Upper lobe of left lung (tissue), 6 donors: ENCODE measurements around the gene JPH4. TPM values are rescaled to one million over a fixed set of nuclear protein-coding genes. Genes with fewer than 3 reads are reported as not detected.

Experiments used
- ATAC-seq, 2 donors: fragments of 200-7000 bp; cut with Tn5 transposase; one replicate each; pipeline ENCODE4 v1.9.1; 2022; ENCODE audit warnings: mild to moderate bottlenecking in 2 of 2, moderate library complexity in 2 of 2; ENCODE audit not compliant: low FRiP score in 2 of 2
- DNase-seq, 2 donors: peaks; one replicate each; pipeline ENCODE4 v3.0.0-alpha.2; 2019 to 2020
- H3K27ac ChIP-seq, 4 donors: fragments of 200-600 bp; sonication (generic); one replicate each; pipeline ENCODE4 v1.5.1; 2016 to 2019
- H3K27me3 ChIP-seq, 4 donors: fragments of 200-600 bp; sonication (generic); one replicate each; pipeline ENCODE4 v1.5.1; 2017 to 2019
- H3K36me3 ChIP-seq, 4 donors: fragments of 200-600 bp; sonication (generic); one replicate each; pipeline ENCODE4 v1.5.1; 2016 to 2019
- H3K4me1 ChIP-seq, 4 donors: fragments of 200-600 bp; sonication (generic); one replicate each; pipeline ENCODE4 v1.5.1; 2018 to 2019
- H3K4me3 ChIP-seq, 4 donors: fragments of 200-600 bp; sonication (generic); one replicate each; pipeline ENCODE4 v1.5.1; 2017 to 2019; ENCODE audit warnings: mild to moderate bottlenecking in 2 of 4, moderate library complexity in 1 of 4
- H3K9me3 ChIP-seq, 4 donors: fragments of 200-600 bp; sonication (generic); one replicate each; pipeline ENCODE4 v1.5.1; 2018 to 2019
- EP300 ChIP-seq, 4 donors: sonication (generic); formaldehyde crosslinking; IDR thresholded peaks; one replicate each; pipeline ENCODE4 v1.5.1; 2017; ENCODE audit warnings: antibody characterized with exemption in 4 of 4, control low read depth in 2 of 4
- POLR2A ChIP-seq, 4 donors: fragments of 450-650 bp; IDR thresholded peaks; one replicate each; pipeline ENCODE4 v1.5.1; 2016 to 2017; ENCODE audit warnings: antibody characterized with exemption in 4 of 4, mild to moderate bottlenecking in 2 of 4
- POLR2AphosphoS5 ChIP-seq, 2 donors: sonication (generic); formaldehyde crosslinking; IDR thresholded peaks; one replicate each; pipeline ENCODE4 v1.5.1; 2017; ENCODE audit warnings: antibody characterized with exemption in 2 of 2
- WGBS, 2 donors: methylation state at CpG; one replicate each; pipeline ENCODE4 v1.1.5; 2017 to 2018; 5-methylcytosine and 5-hydroxymethylcytosine counted together
- total RNA-seq, 6 donors: library from RNA; depleted of rRNA in 4 of 6; stranded (reverse); fragments of >200 nt in 4 of 6; gene quantifications; one replicate each; pipeline versions ENCODE4 v1.1.0 to v1.2.1, GENCODE V29; 2016 to 2021
- TF ChIP-seq, protein P1 (sequence below), 6 experiments: fragments of 450-650 bp in 4 of 6; fragments of 200-600 bp in 2 of 6; sonication (generic) in 2 of 6; IDR thresholded peaks; one replicate each; pipeline ENCODE4 v1.5.1; 2016 to 2019; ENCODE audit warnings: antibody characterized with exemption in 6 of 6
- donor health status: DM: no; HTN: no; CAD: no; lungs with moderate emphysema.
- donor health status: DM: no; HTN: yes; CAD: no; lungs with severe emphysema.

The JPH4 gene
- total RNA-seq, 6 donors from 2014 or later = 0.69 to 6.5 (median 2.5) TPM

- H3K4me1 ChIP-seq = peaks cover 9 to 21% (median 14%) of the 10 kb centered on the region in 4 donors
- no peaks in the 10 kb centered on the region for H3K36me3 ChIP-seq
- H3K27me3 ChIP-seq = no peaks in the 10 kb centered on the region
- H3K27ac ChIP-seq = no peak overlapping the region
- TF ChIP-seq POLR2AphosphoS5 (IDR thresholded peaks at IDR 0.05) (no peak), EP300 (IDR thresholded peaks at IDR 0.05) (no peak), POLR2A (IDR thresholded peaks at IDR 0.05) (no peak)
- TF ChIP-seq, protein P1, sequence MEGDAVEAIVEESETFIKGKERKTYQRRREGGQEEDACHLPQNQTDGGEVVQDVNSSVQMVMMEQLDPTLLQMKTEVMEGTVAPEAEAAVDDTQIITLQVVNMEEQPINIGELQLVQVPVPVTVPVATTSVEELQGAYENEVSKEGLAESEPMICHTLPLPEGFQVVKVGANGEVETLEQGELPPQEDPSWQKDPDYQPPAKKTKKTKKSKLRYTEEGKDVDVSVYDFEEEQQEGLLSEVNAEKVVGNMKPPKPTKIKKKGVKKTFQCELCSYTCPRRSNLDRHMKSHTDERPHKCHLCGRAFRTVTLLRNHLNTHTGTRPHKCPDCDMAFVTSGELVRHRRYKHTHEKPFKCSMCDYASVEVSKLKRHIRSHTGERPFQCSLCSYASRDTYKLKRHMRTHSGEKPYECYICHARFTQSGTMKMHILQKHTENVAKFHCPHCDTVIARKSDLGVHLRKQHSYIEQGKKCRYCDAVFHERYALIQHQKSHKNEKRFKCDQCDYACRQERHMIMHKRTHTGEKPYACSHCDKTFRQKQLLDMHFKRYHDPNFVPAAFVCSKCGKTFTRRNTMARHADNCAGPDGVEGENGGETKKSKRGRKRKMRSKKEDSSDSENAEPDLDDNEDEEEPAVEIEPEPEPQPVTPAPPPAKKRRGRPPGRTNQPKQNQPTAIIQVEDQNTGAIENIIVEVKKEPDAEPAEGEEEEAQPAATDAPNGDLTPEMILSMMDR (IDR thresholded peaks at IDR 0.05) = no peak
- ATAC-seq = no peak
- H3K9me3 ChIP-seq = no peaks in the 10 kb centered on the region
- 71 to 76% methylated on average over 2 of the region's 2 CpGs for WGBS, 2 donors
- no peak for DNase-seq
- H3K4me3 ChIP-seq = no peak overlapping the region
These were observed 30.7 kb downstream of the JPH4 start for GRCh38 chr14:23547924-23548323.

DNA sequence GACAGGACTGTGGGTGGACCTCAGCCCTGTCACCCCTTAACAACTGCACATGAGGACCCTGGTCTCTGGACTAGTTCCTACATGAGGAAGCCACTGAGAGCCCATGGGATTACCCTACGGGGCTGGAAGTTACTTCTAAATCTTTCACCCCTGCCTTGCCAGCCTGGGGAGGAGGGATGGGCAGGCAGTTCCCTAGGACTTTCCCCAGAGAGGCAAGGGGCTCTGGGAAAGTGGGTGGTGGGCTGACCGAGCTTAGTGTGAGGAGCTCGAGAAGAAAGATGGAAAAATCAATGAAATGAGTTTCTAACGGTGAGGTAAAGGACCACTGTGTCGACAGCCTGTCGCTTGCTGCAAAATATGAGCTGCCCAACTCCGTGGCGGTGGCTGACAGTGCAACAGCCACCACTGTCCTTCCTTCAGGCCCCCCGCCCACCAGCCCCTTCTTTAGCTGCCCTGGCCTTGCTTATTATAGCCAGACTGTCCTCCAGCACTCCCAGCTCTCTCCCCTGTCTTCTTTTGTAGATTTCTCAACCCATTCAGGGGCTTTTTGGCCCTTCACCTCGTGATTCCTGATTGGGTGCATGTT is 32.0 kb downstream of the JPH4 start:
- Histone ChIP-seq H3K27me3 (no peaks in the 10 kb centered on the region), H3K36me3 (no peaks in the 10 kb centered on the region), H3K4me3 (no peak overlapping the region), H3K27ac (no peak overlapping the region), H3K4me1 (peaks cover 6 to 16% (median 11%) of the 10 kb centered on the region in 4 donors), H3K9me3 (no peaks in the 10 kb centered on the region)
- ATAC-seq (no peak), DNase-seq (no peak)
- WGBS, 2 donors = 79 to 84% methylated on average over 10 of the region's 10 CpGs
- no peak for TF ChIP-seq POLR2AphosphoS5 (IDR thresholded peaks at IDR 0.05)
- TF ChIP-seq, protein P1 (IDR thresholded peaks at IDR 0.05) = no peak
- no peak for TF ChIP-seq EP300 (IDR thresholded peaks at IDR 0.05)
- TF ChIP-seq POLR2A (IDR thresholded peaks at IDR 0.05) = no peak

DNA sequence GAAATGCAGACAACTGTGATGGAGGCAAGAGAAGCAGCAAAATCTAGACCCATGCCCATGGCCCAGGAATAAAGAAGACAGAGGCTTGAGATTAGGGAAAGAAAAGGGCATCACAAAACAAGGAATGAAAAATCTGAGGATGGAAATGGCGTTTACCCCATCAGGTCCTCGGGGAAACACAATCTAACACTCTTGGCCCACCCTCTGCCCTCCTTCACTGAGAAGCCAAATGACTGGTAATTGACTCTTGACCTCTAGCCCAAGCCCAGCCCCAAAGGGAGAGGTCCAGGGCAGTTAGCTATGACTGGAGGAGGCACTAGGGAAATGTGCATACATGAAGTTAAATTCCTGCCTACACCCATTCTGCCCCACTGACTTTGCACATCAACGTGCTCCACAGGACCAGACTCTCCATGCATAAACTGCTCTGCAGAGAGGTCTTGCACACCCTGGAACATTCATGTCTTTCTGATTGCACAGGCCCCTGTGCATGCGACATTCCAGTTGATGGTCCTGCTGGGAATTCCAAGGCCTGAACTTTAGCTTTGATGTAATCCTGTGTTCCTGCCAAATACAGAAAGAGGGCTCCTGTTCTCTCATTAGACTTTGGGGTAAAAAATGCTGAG is 32.7 kb downstream of the JPH4 start:
- no peak for ATAC-seq
- WGBS, 2 donors = 79 to 82% methylated on average over 4 of the region's 4 CpGs
- TF ChIP-seq, protein P1 (IDR thresholded peaks at IDR 0.05) = no peak
- TF ChIP-seq POLR2A (IDR thresholded peaks at IDR 0.05) = no peak
- TF ChIP-seq EP300 (IDR thresholded peaks at IDR 0.05) = no peak
- TF ChIP-seq POLR2AphosphoS5 (IDR thresholded peaks at IDR 0.05) = no peak

DNA sequence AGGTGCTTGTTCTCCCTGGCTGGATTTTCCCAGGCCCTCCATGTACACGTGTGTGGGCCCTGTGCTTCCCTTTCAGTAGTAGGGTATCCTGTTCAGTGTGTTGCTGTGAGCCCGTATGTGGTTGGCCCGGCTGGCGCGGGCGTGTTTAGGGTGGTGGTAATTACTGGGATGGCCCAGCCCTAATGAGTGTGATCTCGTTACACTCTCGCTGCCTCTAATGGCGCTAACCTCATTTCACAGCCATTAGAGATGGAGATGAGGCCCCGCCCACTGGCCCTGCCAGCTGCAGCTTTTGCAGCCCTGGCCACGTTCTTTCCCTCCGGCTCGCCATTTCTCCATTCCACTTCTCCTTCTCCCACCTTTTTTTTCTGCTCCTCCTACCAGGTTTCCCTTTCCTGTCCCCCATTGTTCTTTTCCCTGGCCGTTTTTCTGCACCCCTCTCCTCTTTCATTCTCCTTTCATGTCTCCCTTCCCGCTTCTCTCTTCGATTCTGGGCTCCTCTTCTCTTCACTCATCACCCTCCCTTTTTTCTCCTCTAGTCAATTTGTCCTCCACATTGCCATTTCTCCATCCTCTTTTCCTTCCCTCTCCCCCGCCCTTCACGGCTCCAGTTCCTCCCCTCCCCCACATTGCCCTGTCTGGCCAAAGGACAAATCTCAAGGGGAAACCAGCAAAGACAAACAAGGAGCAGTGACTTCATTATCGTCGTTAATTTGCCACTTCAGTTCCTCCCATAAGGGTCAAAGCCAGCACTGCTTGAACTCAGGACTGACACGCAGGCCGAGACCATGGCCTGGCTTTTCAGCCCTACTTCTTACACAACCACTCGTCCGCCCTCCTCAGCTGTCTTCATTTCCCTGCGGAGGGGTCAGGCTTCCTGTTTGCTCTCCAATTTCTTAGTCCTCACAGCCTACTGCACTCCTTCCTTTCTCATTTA is 33.8 kb downstream of the JPH4 start:
- Histone ChIP-seq H3K27me3 (no peaks in the 10 kb centered on the region), H3K36me3 (no peaks in the 10 kb centered on the region), H3K9me3 (no peaks in the 10 kb centered on the region), H3K4me3 (no peak overlapping the region), H3K27ac (no peak overlapping the region), H3K4me1 (peaks cover 0 to 6% (median 4%) of the 10 kb centered on the region in 4 donors)
- ATAC-seq = peak in 1 of 2 donors; percentile 59
- WGBS, 2 donors = 55% methylated on average over 24 to 25 of the region's 25 CpGs
- TF ChIP-seq, protein P1 (IDR thresholded peaks at IDR 0.05) = no peak
- TF ChIP-seq POLR2A (IDR thresholded peaks at IDR 0.05) (no peak), EP300 (IDR thresholded peaks at IDR 0.05) (no peak), POLR2AphosphoS5 (IDR thresholded peaks at IDR 0.05) (no peak)
- DNase-seq = no peak

More for the DNA sequence above, 32.7 kb downstream of the JPH4 start:
- DNase-seq = no peak
- H3K27ac ChIP-seq = no peak overlapping the region
- H3K27me3 ChIP-seq = no peaks in the 10 kb centered on the region
- peaks cover 6 to 14% (median 9%) of the 10 kb centered on the region in 4 donors for H3K4me1 ChIP-seq
- no peak overlapping the region for H3K4me3 ChIP-seq
- no peaks in the 10 kb centered on the region for H3K36me3 ChIP-seq
- H3K9me3 ChIP-seq = no peaks in the 10 kb centered on the region
